IPS DF 4.7 (cell line): Measurements from ENCODE around the gene GPR160.

ENCODE experiments used
- DNase-seq: peaks from one replicate; pipeline ENCODE4 v3.0.0-alpha.2; 2013; ENCODE audit warnings: low spot score; ENCODE audit errors: extremely low read depth

GPR160 gene

DNA sequence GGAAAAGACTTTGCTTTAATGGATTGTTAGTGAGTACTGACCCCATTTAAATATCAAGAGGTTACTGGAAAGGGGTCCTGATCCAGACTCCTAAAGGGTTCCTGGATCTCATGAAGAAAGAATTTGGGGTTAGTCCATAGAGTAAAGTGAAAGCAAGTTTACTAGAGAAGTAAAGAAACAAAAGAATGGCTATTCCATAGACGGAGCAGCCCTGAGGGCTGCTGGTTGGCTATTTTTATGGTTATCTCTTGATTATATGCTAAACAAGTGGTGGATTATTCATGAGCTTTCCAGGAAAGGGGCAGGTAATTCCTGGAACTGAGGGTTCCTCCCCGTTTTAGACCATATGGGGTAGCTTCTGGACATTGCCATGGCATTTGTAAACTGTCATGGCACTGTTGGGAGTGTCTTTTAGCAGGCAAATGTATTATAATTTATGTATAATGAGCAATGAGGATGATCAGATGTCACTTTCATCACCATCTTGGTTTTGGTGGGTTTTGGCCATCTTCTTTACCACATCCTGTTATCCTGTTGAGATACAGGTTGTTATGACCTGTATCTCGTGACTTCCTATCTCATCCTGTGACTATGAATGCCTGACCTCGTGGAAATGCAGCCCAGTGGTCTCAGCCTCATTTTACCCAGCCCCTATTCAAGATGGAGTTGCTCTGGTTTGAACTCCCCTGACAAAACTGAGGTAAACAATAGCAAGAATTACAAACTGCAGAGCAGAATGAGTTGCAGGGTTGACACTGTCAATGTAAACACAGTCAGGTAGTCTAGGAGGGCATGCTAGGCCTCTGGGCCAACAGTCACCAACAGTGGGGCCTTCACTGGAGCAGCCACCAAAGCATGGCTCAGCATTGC, 10.3 kb upstream of the GPR160 start:
- DNase-seq = no peak

DNA sequence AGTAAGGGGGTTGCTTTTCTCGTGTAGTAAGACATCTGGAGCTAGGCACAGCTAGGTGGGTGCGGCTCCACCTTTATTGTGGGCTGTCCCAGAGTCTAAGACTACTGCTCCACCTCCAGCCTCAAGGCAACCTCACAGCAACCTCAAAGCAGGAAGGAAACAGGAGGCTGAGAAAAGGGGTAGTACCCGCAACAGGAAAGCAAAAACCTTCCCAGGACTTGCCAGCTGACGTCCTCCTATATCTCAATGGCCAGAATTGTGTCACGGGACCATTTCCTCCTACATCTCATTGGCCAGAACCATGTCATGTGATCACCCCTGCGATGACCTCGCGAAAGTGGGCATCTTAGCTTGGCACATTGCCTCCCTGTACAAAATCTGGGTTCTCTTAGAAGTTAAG, 4.3 kb upstream of the GPR160 start:
- no peak for DNase-seq

DNA sequence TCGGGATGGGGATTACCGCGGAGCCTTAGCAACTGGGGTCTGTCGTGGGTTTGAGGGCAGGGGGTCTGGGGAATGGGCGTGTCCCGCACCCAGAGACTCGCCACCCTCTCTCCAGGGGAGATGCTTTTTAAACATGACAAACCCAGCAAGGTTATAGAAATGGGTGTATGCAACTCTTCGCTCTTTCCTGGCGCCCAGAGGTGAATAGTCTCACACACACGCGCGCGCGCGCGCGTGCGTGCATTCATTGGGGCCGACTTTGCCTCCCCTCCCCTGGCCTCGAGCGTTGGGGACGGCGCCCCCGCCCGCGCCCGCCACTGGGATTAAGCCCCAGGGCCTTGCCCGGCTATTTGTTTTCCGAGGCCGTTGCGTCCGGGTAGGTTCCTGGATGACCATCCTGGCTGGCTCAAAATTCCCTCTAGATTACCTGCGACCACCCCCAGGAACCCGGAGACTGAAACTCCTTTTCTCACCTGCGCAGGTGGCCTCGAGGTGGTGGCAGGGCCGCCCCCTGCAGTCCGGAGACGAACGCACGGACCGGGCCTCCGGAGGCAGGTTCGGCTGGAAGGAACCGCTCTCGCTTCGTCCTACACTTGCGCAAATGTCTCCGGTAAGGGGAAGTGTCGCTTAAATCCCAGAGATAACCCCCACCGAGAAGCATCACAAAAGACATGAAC, 777 bp downstream of the GPR160 start:
- no peak for DNase-seq

DNA sequence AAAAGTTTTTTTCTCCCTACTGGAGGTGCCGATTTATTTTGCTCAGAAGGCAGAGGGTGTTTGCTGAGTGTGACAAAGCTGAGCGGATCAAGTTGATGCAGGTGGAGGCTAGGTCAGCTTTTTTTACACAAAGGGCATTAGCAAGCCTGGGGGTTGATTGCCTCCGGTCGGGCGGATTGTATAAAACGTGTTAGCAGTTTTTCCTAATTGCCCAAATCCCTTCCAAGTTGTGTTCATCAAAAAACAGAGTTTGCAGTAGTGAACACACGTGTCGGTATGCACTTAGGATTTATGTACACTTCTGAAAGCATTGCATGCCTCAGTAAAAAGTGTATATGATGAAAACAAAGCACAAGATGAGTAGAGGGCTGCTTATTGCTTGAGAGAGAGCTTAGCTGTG, 2.6 kb downstream of the GPR160 start:
- DNase-seq = no peak

DNA sequence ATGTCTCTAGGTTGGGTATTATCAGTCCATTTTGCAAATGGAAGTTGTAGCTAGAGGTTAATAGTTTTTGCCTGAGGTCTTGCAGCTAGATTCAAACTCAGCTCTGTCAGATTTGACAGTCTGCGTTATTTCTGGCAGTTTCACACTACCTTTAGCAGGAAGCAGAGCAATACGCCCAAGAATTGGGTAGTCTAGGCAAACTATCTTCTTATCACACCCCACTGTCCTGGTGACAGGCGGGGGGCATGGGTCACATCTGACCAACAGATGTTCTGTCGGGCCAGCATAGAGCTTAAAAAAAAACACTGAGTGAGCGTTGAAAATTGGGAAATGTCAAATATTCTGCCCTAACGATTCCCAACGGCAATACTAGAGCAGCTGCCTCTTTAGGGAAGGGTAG, 5.7 kb downstream of the GPR160 start:
- no peak for DNase-seq

DNA sequence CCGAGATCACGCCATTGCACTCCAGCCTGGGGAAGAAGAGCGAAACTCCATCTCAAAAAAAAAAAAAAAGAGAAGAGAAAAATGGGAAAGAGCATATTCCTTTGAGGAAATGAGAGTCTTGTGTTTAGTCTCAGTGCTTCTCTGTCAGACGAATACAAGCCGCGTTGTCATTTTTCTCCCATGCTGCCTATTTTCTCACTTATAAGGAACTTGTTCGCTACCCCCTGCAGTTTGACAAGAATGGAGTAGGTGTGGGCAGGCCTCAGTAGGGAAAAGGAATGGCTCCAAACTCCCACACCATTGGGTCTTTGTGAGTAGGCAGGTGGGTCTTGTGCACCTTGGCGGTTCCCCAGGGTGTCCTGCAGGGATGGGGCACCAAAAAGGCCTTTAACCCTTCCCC, 6.5 kb downstream of the GPR160 start:
- DNase-seq = no peak

DNA sequence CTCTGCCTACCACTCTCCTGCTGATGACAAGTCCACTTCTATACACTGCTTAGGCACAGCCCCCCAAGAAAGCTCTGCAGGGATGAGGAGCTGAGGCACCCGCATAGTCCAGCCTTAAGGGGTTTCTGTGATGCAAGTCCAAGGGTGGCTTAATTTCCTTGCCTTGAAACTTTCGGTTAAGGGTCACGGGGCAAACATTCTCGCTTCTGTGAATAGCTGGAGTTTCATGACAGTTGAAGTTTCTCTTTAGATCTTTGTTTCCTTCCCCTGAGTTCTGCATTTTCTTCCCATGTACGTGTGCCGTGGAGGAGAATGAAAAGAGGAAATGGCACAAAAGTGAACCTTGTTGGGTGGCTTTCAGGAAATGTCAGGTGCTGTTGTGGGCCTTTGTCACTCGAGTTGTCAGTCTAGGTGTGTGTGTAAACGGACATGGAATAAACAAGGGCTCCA, 7.0 kb downstream of the GPR160 start:
- no peak for DNase-seq

DNA sequence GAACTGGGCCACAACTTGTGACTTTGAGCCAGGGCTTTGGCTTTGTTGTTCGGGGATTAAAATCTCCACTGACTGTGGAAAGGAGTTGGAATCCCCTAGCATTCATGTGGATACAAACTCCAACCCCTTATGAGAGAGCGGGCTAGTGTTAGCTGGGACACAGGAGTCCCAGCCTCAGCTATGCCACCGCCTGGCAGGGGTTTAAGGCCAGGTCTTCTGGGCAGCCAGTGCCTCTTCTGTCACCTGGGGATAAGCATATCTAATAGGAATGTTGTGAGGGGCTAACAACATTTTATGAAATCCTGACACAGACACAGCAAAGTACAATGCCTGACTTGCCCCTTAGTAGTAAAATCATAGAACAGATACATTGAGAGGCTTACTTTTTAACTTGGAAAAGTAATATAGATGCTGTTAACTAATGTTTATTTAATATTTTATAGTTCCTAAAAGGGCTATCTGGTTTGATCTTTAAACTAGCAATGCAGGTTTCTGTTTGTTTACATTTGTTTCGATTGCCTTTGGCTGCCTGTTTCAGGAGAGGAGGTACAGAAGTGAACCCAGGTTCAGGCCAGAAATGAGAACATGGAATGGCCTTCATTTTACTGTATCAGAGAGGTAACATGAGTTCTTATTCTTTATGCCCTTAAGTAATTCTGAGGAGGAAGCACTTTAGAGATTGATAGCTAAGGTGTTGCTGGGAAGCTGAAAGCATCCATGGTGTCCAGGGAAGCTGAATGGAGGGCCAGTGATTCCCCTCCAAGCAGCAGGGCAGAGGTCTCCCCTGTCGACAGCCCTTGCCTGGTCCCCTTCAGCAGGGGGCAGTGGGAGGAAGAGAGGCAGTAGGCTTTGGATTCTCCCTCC, 8.7 kb downstream of the GPR160 start:
- DNase-seq = no peak

DNA sequence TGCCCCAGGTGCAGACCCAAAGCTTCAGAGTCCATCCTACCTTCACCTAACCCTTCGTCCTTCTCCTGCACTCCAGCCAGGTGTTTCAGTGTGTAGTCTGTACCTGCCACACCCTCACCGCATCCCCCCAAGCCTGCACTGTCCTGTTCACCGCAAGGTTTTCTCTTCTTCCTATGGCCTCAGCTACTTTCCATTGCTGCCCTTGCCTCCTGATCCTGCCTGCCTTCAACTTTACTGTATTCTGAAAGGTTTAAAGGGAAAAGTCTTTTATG, 9.3 kb downstream of the GPR160 start:
- DNase-seq = no peak

DNA sequence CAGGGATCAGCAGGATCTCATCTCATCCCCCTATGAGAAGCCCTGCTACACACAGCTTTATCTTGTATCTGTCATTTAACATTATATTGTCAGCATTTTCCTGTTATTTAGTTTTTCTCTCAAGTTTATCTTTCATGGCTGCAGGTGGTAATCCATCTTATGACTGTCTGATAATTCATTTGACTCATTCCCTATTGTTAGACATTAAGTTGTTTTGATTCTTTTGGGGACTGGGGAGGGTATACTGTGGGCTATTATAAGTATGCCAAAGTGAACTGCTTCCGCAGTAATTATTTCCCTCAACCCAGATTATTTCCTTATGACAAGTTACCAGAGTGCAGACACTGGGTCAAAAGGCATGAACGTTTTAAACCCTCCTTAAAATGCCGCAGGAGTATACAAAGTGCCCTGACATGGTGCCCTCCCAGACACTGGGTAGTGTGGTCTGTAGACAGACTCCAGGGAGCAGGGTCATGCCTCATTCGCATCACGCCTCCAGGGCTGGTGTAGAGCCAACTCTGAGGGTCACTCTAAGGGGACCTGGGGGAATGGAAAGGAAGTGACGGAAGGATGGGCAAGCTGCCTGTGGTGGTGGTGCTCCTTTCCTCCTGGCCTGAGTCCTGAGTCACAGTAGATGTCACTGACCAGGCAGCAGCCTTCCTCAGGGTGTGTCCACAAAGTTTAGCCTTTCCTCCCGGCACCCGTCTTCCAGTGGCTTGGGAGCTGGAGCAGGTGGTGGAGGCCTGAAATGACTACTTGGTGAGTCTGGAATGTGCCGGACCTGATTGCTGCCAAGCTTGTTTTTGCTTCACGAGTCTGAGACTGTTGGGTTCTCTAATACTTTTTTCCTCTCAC, 11.6 kb downstream of the GPR160 start:
- no peak for DNase-seq

DNA sequence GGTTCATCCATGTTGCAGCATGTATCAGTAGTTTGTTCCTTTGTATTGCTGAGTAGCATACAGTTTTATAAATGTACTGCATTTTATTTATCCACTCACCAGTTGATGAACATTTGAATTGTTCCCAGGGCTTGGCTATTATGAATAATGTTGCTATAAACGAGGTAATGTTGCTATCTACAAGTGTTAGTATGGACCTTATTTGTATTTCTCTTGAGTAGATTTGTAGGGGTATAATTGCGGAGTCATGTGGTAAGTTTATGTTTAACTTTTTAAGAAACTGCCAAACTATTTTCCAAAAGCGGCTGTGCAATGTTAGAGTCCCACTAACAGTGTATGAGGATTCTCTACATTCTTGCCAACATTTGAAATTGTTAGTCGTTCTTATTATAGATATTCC, 13.0 kb downstream of the GPR160 start:
- no peak for DNase-seq

DNA sequence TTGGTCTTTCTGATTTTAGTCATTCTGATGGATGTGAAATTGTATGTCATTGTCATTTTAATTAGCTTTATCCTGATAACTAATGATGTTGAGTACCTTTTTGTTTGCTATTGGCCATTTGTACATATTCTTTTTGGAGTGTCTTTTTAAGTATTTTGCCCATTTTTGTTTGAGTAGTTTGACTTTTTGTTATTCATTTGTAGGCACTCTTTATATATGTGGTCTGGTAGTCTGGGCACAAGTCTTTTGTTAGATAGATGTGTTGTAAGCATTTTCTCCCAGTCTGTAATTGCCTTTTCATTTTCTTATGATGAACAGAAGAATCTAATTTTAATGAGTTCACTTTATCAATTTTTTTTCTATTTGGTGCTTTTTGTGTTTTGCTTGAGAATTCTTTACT, 14.6 kb downstream of the GPR160 start:
- no peak for DNase-seq

DNA sequence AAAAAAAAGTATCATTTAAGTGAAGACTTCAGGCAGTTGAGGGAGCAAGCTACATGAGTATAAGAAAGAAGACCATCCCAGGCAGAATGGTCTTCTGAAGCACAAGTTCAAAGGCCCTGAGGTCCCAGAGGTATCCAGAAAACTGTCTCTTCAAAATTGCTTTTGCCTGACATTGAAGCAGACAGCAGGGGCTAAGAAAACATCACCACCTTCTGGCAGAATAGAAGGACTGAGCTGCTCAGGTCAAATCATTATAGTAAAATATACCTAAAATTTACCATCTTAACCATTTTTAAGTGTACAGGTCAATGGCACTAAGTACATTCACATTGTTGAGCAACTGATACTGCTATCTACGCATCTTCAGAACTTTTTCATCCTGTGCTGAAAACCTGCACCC, 16.4 kb downstream of the GPR160 start:
- no peak for DNase-seq

DNA sequence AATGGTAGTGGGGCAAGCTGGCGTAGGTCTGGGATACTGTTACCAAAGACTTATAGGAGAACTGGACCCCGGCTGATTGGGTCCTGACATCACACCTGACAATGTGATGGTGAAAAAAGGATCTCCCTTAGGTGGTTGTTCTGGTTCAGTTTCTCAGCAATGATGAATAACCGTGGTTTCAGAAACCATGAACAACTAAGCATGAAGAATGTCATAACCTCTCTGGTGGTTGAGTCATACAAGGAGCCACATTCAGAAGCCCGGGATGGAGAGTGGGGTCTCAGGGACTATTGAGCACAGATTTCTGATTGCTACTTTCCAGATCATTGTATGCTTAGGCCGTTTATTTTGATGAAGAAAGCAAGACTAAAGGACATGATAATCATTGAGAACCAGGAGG, 17.4 kb downstream of the GPR160 start:
- DNase-seq = no peak

DNA sequence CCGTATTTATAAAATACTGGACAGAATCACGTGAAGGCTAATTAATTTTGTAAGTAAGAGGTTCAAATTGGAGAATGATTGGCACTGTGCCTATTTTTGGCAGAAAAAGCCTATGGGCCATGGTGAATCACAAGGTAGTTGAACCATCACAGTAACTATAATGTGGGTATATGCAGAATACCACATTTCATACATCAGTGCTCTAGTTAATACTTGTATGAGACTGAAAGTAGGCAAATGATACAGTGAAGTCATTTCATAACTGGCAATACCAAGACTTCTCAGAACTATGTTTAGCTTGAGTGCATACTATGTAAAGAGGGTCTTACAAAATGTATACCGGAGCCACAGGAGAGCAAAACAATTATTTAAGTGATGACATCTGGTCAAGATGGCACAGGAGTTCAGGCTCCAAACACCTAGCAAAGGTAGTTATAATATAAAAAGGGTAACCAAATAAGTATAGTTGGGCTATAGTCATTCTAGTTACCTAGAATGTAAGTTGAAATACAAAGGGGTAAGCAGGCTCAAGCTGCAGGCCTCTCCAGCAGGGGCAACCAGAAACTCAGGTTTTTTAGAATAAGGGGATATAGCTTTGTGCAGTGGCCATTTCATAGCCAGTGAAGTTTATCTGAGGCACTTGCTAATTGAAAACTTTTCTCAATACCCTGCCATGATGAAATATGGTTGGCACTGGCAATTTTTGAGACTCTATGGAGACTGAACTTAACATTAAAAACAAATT, 19.1 kb downstream of the GPR160 start:
- DNase-seq = no peak

DNA sequence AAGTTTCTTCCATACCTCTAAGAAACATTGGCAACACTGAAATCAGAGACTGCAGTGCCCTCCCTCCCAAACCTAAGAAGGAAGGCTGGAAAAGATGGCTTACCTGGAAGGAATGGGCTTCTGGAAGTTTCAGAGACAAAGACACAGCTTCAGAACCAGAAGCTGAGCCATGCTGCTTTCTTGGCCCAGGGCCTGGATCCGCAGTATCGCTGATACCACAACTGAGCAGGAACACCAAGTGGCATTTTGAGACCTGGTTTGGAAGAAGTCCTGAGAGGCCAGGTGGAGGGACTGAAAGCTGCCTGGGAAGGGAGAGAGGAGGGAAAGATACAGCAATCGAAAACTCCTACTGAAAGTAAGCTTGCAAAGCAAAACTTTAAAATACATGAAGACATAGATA, 19.8 kb downstream of the GPR160 start:
- DNase-seq = no peak

DNA sequence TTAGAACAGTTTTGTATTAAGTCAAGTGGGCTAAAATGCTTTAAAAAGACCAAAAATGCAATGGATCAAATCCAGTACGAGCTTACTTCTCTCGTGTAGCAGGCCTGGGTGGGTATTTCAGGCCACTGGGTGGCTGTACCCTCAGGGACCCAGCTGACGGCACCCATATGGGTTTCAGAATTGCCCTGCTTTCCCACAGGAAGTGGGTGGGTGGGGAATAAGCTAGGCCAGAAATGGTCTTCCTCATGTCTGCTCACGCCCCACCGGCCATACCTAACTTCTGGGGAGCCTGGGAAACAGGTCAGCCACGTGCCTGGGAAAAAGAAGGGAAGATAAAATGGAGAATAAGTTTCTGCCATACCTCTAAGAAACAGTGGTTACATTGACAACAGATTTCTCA, 20.3 kb downstream of the GPR160 start:
- DNase-seq = no peak

DNA sequence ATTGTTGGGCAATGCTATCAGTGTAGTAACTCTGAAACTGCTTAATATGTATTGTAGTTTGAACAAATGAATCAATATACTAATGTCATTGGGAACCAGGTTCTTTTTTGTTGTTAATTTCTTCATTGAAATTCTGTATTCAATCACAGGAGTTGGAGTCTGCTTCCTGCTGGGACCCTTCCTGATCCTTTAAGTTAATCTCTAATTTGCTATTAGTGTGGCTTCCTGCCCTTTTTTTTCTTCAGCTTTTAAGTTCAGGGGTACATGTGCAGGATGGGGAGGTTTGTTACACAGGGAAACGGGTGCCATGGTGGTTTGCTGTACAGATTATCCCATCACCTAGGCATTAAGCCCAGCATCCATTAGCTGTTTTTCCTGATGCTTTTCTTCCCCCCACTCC, 21.7 kb downstream of the GPR160 start:
- no peak for DNase-seq

DNA sequence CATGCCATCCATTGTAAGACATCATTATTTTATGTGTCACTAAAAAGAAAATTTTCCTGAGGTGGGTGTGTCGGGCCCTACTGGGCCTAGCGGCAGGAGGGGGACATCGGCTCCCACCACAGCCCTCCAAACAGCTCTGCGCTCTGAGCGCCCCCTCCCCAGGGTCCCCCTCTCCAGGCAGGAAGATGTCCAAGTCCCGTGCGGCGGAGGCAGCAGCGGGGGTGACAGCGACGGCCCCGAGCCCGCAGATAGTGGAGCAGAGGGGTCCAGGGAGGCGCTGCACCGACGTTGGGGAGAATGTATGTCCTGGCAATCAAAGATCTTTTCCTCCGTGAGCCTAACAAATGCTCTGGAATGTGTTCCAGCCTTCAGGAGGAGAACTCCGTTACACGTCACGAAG, 24.3 kb downstream of the GPR160 start:
- DNase-seq = no peak

DNA sequence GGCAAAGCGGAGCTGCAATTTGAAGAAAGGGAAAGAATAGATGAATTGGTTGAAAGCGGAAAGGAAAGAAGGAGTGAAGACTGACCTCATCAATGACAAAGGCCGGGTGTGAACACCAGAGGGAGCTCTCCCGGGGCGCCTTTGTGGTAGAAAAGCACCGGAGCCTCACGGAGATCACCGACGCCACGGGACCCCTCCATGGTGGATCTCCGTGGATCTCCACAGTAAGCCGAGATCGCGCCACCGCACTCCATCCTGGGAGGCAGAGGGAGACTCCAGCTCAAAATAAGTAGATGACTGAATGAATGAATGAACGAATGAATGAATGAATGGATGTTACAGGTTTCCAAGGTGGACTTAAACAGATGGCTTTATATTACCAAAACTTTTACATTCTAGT, 25.0 kb downstream of the GPR160 start:
- no peak for DNase-seq

DNA sequence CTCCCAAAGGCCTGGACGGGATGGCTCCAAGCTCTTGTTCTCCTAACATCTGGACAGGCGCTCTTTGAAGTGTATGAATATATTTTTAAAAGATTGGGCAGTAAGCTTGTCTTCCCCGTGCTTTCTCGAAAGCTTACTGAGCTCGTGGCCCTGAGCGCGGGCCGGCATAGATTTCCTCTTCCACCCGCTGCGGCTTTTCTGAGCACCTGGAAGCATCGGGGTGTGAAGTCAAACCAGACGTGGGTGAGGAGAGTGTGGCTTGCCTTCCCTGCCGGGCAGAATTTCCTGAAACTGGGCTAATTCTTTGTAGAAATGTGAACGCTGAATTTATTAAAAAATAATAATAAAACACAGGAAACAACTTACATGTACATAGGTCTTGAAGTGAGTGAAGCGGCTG, 25.9 kb downstream of the GPR160 start:
- no peak for DNase-seq
